GDM1 (cell line): Measurements from ENCODE around the gene PTPN14.

Experiments
- DNase-seq: peaks from one replicate; lab custom pipeline; 2025; lab: John Stamatoyannopoulos, UW

Gene PTPN14

GRCh38 chr1:214330715-214331114, 220.7 kb downstream of the PTPN14 start:
- no peak for DNase-seq

- DNase-seq: no peak
Measured at GRCh38 chr1:214330222-214330621, 221.2 kb downstream of the PTPN14 start.

- no peak for DNase-seq
Measured at GRCh38 chr1:214329470-214330220, 221.8 kb downstream of the PTPN14 start.

- DNase-seq: peak; percentile 60
Measured at GRCh38 chr1:214328770-214329469, 222.5 kb downstream of the PTPN14 start.

GRCh38 chr1:214327514-214327913, 223.9 kb downstream of the PTPN14 start:
- no peak for DNase-seq

- no peak for DNase-seq
Measured at GRCh38 chr1:214326406-214326805, 225.0 kb downstream of the PTPN14 start.

GRCh38 chr1:214324896-214325800, 226.3 kb downstream of the PTPN14 start:
- no peak for DNase-seq

GRCh38 chr1:214321705-214322453, 229.5 kb downstream of the PTPN14 start:
- no peak for DNase-seq

GRCh38 chr1:214319938-214320337, 231.5 kb downstream of the PTPN14 start:
- DNase-seq: no peak

GRCh38 chr1:214318956-214319736, 232.3 kb downstream of the PTPN14 start:
- no peak for DNase-seq

GRCh38 chr1:214318356-214318755, 233.0 kb downstream of the PTPN14 start:
- no peak for DNase-seq

GRCh38 chr1:214317734-214318133, 233.7 kb downstream of the PTPN14 start:
- DNase-seq: no peak

- no peak for DNase-seq
Measured at GRCh38 chr1:214317300-214317699, 234.1 kb downstream of the PTPN14 start.

GRCh38 chr1:214316593-214316992, 234.8 kb downstream of the PTPN14 start:
- no peak for DNase-seq

GRCh38 chr1:214314178-214314843, 237.1 kb downstream of the PTPN14 start:
- DNase-seq: no peak

- DNase-seq: no peak
Measured at GRCh38 chr1:214312530-214313051, 238.8 kb downstream of the PTPN14 start.

GRCh38 chr1:214310777-214311690, 240.4 kb downstream of the PTPN14 start:
- no peak for DNase-seq

- no peak for DNase-seq
Measured at GRCh38 chr1:214310010-214310409, 241.4 kb downstream of the PTPN14 start.

GRCh38 chr1:214306269-214306668, 245.1 kb downstream of the PTPN14 start:
- no peak for DNase-seq
